T-helper 2 cell treated with Interferon-gamma antibody and Interleukin-4, amounts not matched to agents 100 ng/mL and 5 ng/mL, for 36 hours (primary cell): Measurements from ENCODE around the gene KCND3. TPM values are rescaled to one million over a fixed set of nuclear protein-coding genes. Genes with fewer than 3 reads are reported as not detected.
"Not testable (repeated sequence)": the region's sequence is repeated elsewhere in the genome, so short reads cannot be mapped to it uniquely, and the experiment has no call there.

Experiments
- intact Hi-C: fragments of 100-400 bp; cut with micrococcal nuclease; formaldehyde crosslinking; loops from one replicate; pipeline ENCODE4 v1.15.1; 2023
- total RNA-seq: library from RNA; stranded (reverse); gene quantifications from 2 replicates; pipeline ENCODE4 v1.2.3, GENCODE V29; 2022

KCND3 gene
- total RNA-seq, 1 donor from 2014 or later: not detected

GRCh38 chr1:111747282-111747734, 242.2 kb downstream of the KCND3 start:
- intact Hi-C loops: loop anchor here (1.0 to 2.0 kb wide), 2 partner anchors 32 to 239 kb away; no protein-coding TSS in a partner anchor

GRCh38 chr1:111746614-111746999, 242.9 kb downstream of the KCND3 start:
- intact Hi-C loops: loop anchor here (2.0 kb wide), 1 partner anchor 238 kb away; no protein-coding TSS in a partner anchor

GRCh38 chr1:111745675-111746613, 243.5 kb downstream of the KCND3 start:
- intact Hi-C loops: loop anchor here (2.0 kb wide), 1 partner anchor 237 kb away; no protein-coding TSS in a partner anchor

- intact Hi-C loops: no loop called here
Observed at GRCh38 chr1:111743679-111744101, 245.8 kb downstream of the KCND3 start.

GRCh38 chr1:111742938-111743549, 246.4 kb downstream of the KCND3 start:
- intact Hi-C loops: no loop called here

GRCh38 chr1:111742292-111742691, 247.2 kb downstream of the KCND3 start:
- intact Hi-C loops: not testable (repeated sequence)

GRCh38 chr1:111739925-111740765, 249.3 kb downstream of the KCND3 start:
- intact Hi-C loops: loop anchor here (1.0 to 5.0 kb wide), 3 partner anchors 15 to 113 kb away; partner anchors contain the start of gene DDX20

GRCh38 chr1:111739194-111739924, 250.1 kb downstream of the KCND3 start, which contains the start of gene INKA2:
TSS of gene INKA2 (minus strand) at chr1:111739395. CDS start at chr1:111739242, 153 bp downstream.
- intact Hi-C loops: loop anchor here (1.0 to 5.0 kb wide), 3 partner anchors 16 to 112 kb away; partner anchors contain the start of gene DDX20

- intact Hi-C loops: loop anchor here (1.0 to 5.0 kb wide), 3 partner anchors 17 to 111 kb away; partner anchors contain the start of gene DDX20
Observed at GRCh38 chr1:111738436-111739193, 250.9 kb downstream of the KCND3 start.

GRCh38 chr1:111738133-111738435, 251.4 kb downstream of the KCND3 start:
- intact Hi-C loops: loop anchor here (2.0 to 5.0 kb wide), 2 partner anchors 21 to 111 kb away; no protein-coding TSS in a partner anchor

GRCh38 chr1:111737216-111738132, 252.0 kb downstream of the KCND3 start:
- intact Hi-C loops: loop anchor here (2.0 to 5.0 kb wide), 2 partner anchors 21 to 110 kb away; no protein-coding TSS in a partner anchor

GRCh38 chr1:111736548-111737215, 252.8 kb downstream of the KCND3 start:
- intact Hi-C loops: loop anchor here (5.0 kb wide), 1 partner anchor 109 kb away; no protein-coding TSS in a partner anchor

- intact Hi-C loops: loop anchor here (5.0 kb wide), 1 partner anchor 109 kb away; no protein-coding TSS in a partner anchor
Observed at GRCh38 chr1:111735858-111736544, 253.5 kb downstream of the KCND3 start.

GRCh38 chr1:111735321-111735720, 254.1 kb downstream of the KCND3 start:
- intact Hi-C loops: loop anchor here (5.0 kb wide), 1 partner anchor 108 kb away; no protein-coding TSS in a partner anchor

GRCh38 chr1:111734856-111735255, 254.6 kb downstream of the KCND3 start:
- intact Hi-C loops: loop anchor here (5.0 kb wide), 1 partner anchor 108 kb away; no protein-coding TSS in a partner anchor

- intact Hi-C loops: no loop called here
Observed at GRCh38 chr1:111734426-111734825, 255.0 kb downstream of the KCND3 start.

GRCh38 chr1:111733992-111734341, 255.5 kb downstream of the KCND3 start:
- intact Hi-C loops: no loop called here
